A673 (cell line): ENCODE results near the gene ARSI.

Source experiments
- CTCF ChIP-seq: fragments of 300-800, 200-600 bp; sonication (generic); conservative IDR thresholded peaks from 2 replicates; pipeline ENCODE4 v1.5.1; 2017; ENCODE audit warnings: low read depth, mild to moderate bottlenecking, antibody characterized with exemption, low read length, moderate library complexity, mixed read lengths
- EZH2 ChIP-seq: fragments of 200-600 bp; sonication (generic); IDR thresholded peaks from 2 replicates; pipeline ENCODE4 v1.6.1; 2017; ENCODE audit warnings: borderline replicate concordance, low read depth, mild to moderate bottlenecking, mixed read lengths, antibody characterized with exemption, low read length; ENCODE audit not compliant: poor library complexity, severe bottlenecking

- TF ChIP-seq CTCF: no peak
- TF ChIP-seq EZH2: no peak
Measured at GRCh38 chr5:150298701-150299451, 3.8 kb downstream of the ARSI start.
